SK-N-SH (cell line): Measurements from ENCODE around the gene CX3CL1. TPM values are rescaled to one million over a fixed set of nuclear protein-coding genes. Genes with fewer than 3 reads are reported as not detected.

Source experiments
- CTCF ChIA-PET: fragments of 300-600, 350-600 bp; formaldehyde crosslinking; extraction: SDS; loops from one replicate; lab custom pipeline; 2021; lab: Yijun Ruan, JAX
- POLR2A ChIA-PET: fragments of 350-600 bp; sonication (Branson Sonifier 250); formaldehyde crosslinking; extraction: SDS; loops from one replicate; lab custom pipeline; 2020; ENCODE audit warnings: antibody characterized with exemption, inconsistent platforms; lab: Yijun Ruan, JAX
- DNase-seq: peaks from one replicate; pipeline ENCODE4 v3.0.0; 2012
- H2AFZ ChIP-seq: fragments of 200-600 bp; sonication (generic); 2 replicates; pipeline ENCODE4 v1.8.1; 2016; ENCODE audit warnings: antibody characterized with exemption, mild to moderate bottlenecking, low read depth
- H3F3A ChIP-seq: fragments of 200-600 bp; sonication (generic); replicated peaks from 2 replicates; pipeline ENCODE3; 2016; ENCODE audit warnings: antibody characterized with exemption, mild to moderate bottlenecking; ENCODE audit not compliant: insufficient read depth
- H3K27ac ChIP-seq, 2 experiments: fragments of 200-500 bp in 1 of 2; fragments of 200-600 bp in 1 of 2; sonication (Bioruptor generic) in 1 of 2; sonication (generic), shearing (Covaris generic) in 1 of 2; 2 replicates each; pipeline versions ENCODE4 v1.5.1 to v1.6.1; 2014 to 2016; ENCODE audit warnings: low read depth in 2 of 2, inconsistent platforms in 1 of 2, low read length in 1 of 2, mild to moderate bottlenecking in 1 of 2, mixed read lengths in 1 of 2
- H3K27me3 ChIP-seq: fragments of 200-600 bp; sonication (generic), shearing (Covaris generic); 2 replicates; pipeline ENCODE4 v1.6.1; 2016; ENCODE audit warnings: mixed run types; ENCODE audit not compliant: insufficient read depth
- H3K36me3 ChIP-seq, 2 experiments: fragments of 200-500 bp in 1 of 2; fragments of 200-600 bp in 1 of 2; sonication (Bioruptor generic) in 1 of 2; sonication (generic) in 1 of 2; replicated peaks in 1 of 2; 2 replicates each; pipeline versions ENCODE3 to v1.5.1; 2014 to 2016; ENCODE audit warnings: low read length in 1 of 2, mild to moderate bottlenecking in 1 of 2; ENCODE audit not compliant: insufficient read depth in 2 of 2, control insufficient read depth in 1 of 2
- H3K4me1 ChIP-seq, 2 experiments: fragments of 200-500 bp in 1 of 2; fragments of 200-600 bp in 1 of 2; sonication (Bioruptor generic) in 1 of 2; sonication (generic), shearing (Covaris generic) in 1 of 2; 2 replicates each; pipeline versions ENCODE4 v1.5.1 to v1.6.1; 2014 to 2016; ENCODE audit warnings: low read depth in 1 of 2, low read length in 1 of 2, mixed run types in 1 of 2; ENCODE audit not compliant: insufficient read depth in 2 of 2, control insufficient read depth in 1 of 2
- H3K4me2 ChIP-seq: fragments of 200-600 bp; sonication (generic), shearing (Covaris generic); 2 replicates; pipeline ENCODE4 v1.6.1; 2017; ENCODE audit warnings: mixed run types
- H3K4me3 ChIP-seq, 2 experiments: fragments of 200-500 bp in 1 of 2; fragments of 200-600 bp in 1 of 2; sonication (Bioruptor generic) in 1 of 2; sonication (generic), shearing (Covaris generic) in 1 of 2; 2 replicates each; pipeline versions ENCODE4 v1.5.1 to v1.8.1; 2014 to 2016; ENCODE audit warnings: low read depth in 2 of 2, inconsistent platforms in 1 of 2, low read length in 1 of 2, mild to moderate bottlenecking in 1 of 2, mixed read lengths in 1 of 2, moderate library complexity in 1 of 2
- H3K79me2 ChIP-seq: fragments of 200-600 bp; sonication (generic); 2 replicates; pipeline ENCODE4 v1.8.1; 2017; ENCODE audit warnings: mild to moderate bottlenecking; ENCODE audit not compliant: insufficient read depth
- H3K9ac ChIP-seq: fragments of 200-600 bp; sonication (generic); 2 replicates; pipeline ENCODE4 v1.6.1; 2017; ENCODE audit warnings: mixed run types
- H3K9me2 ChIP-seq: fragments of 200-600 bp; sonication (generic); 2 replicates; pipeline ENCODE4 v1.6.1; 2017; ENCODE audit warnings: mixed run types
- H3K9me3 ChIP-seq: fragments of 200-600 bp; sonication (generic); 2 replicates; pipeline ENCODE4 v1.6.1; 2017; ENCODE audit warnings: mixed run types, mild to moderate bottlenecking, moderate library complexity
- H4K20me1 ChIP-seq: fragments of 200-600 bp; sonication (generic); 2 replicates; pipeline ENCODE4 v1.6.1; 2017; ENCODE audit warnings: mild to moderate bottlenecking, mixed run types; ENCODE audit not compliant: insufficient read depth
- CHD2 ChIP-seq: fragments of 150-350 bp; IDR thresholded peaks from 2 replicates; pipeline ENCODE4 v1.6.1; 2018; ENCODE audit warnings: low read length; ENCODE audit not compliant: partially characterized antibody
- EP300 ChIP-seq, 2 experiments: IDR thresholded peaks; 2 replicates each; pipeline versions ENCODE4 v1.4.0 to v1.6.1; 2012; ENCODE audit warnings: borderline replicate concordance in 1 of 2, low read depth in 1 of 2, low read length in 1 of 2
- FOXJ3 ChIP-seq: sonication (generic); formaldehyde crosslinking; IDR thresholded peaks from 2 replicates; pipeline ENCODE4 v1.5.1; 2020; ENCODE audit warnings: mild to moderate bottlenecking, missing genetic modification reagents
- FOXM1 ChIP-seq: IDR thresholded peaks from 2 replicates; pipeline ENCODE4 v1.4.0; 2012; ENCODE audit warnings: low read depth, mild to moderate bottlenecking
- GATA2 ChIP-seq: sonication (generic); formaldehyde crosslinking; IDR thresholded peaks from 2 replicates; pipeline ENCODE4 v1.5.0; 2020; ENCODE audit warnings: mild to moderate bottlenecking, missing genetic modification reagents
- MEF2A ChIP-seq: IDR thresholded peaks from 2 replicates; pipeline ENCODE4 v1.4.0; 2012; ENCODE audit warnings: low read depth, borderline replicate concordance
- MXI1 ChIP-seq: IDR thresholded peaks from 2 replicates; pipeline ENCODE4 v1.6.1; 2012; ENCODE audit warnings: mild to moderate bottlenecking, low read depth, low read length, improper control_type of control experiment
- NRF1 ChIP-seq: IDR thresholded peaks from 2 replicates; pipeline ENCODE4 v1.6.1; 2012; ENCODE audit warnings: low read depth, mild to moderate bottlenecking, low read length
- WGBS: methylation state at CpG from one replicate; pipeline ENCODE4 v1.1.6; 2017; ENCODE audit warnings: low lambda C conversion rate; 5-methylcytosine and 5-hydroxymethylcytosine counted together
- polyA plus RNA-seq, 3 experiments: library from polyadenylated mRNA; depleted of rRNA; stranded (reverse); fragments of >200 nt; gene quantifications; 2 replicates each; pipeline ENCODE4 v1.2.3, GENCODE V29; 2012
- TF ChIP-seq, protein P1 (sequence below): IDR thresholded peaks from 2 replicates; pipeline ENCODE4 v1.4.0; 2012; ENCODE audit warnings: low read depth, borderline replicate concordance
- TF ChIP-seq, protein P2 (sequence below): IDR thresholded peaks from 2 replicates; pipeline ENCODE4; 2012
- TF ChIP-seq, protein P3 (sequence below): fragments of 200-600 bp; sonication (generic); IDR thresholded peaks from 2 replicates; pipeline ENCODE4 v1.6.1; 2017; ENCODE audit warnings: antibody characterized with exemption, mild to moderate bottlenecking, moderate library complexity
- TF ChIP-seq, protein P4 (sequence below): IDR thresholded peaks from 2 replicates; pipeline ENCODE4 v1.6.1; 2012; ENCODE audit warnings: mild to moderate bottlenecking, low read depth, low read length, moderate library complexity

The CX3CL1 gene
- polyA plus RNA-seq, 1 of the 3 experiments (the other 2 are of a cell fraction) = 6.8 TPM

DNA sequence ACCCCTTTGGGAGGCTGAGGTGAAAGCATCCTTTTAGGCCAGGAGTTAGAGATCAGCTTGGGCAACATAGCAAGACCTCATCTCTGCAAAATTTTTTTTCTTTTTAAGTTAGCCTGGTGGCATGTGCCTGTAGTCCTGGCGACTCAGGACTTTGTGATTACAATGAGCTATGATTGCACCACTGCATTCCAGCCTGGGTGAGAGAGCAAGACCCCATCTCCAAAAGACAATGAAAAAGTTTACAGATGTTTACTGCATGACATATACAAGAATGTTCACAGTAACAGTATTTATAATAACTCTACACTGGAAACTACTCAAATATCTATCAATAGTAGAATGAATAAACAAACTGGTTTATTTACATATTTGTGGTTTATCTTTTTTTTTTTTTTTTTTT, 46.8 kb upstream of the CX3CL1 start:
- H3K27me3 ChIP-seq = no peaks in the 10 kb centered on the region; the same call in 1 of the 2 replicates
- WGBS = 82% methylated on average over 1 of the region's 1 CpG
- H3K79me2 ChIP-seq = no peaks in the 10 kb centered on the region
- TF ChIP-seq MEF2A (no peak), FOXJ3 (CRISPR knock-in tag) (no peak), EP300 (IDR thresholded peaks at IDR 0.05; ENCODE audit: borderline replicate concordance in 1 of 2, low read depth in 1 of 2, low read length in 1 of 2) (no peak), CHD2 (no peak), GATA2 (CRISPR knock-in tag) (no peak), NRF1 (no peak), MXI1 (no peak), FOXM1 (no peak)
- TF ChIP-seq, protein P1, sequence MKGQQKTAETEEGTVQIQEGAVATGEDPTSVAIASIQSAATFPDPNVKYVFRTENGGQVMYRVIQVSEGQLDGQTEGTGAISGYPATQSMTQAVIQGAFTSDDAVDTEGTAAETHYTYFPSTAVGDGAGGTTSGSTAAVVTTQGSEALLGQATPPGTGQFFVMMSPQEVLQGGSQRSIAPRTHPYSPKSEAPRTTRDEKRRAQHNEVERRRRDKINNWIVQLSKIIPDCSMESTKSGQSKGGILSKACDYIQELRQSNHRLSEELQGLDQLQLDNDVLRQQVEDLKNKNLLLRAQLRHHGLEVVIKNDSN = no peak
- TF ChIP-seq, protein P2, sequence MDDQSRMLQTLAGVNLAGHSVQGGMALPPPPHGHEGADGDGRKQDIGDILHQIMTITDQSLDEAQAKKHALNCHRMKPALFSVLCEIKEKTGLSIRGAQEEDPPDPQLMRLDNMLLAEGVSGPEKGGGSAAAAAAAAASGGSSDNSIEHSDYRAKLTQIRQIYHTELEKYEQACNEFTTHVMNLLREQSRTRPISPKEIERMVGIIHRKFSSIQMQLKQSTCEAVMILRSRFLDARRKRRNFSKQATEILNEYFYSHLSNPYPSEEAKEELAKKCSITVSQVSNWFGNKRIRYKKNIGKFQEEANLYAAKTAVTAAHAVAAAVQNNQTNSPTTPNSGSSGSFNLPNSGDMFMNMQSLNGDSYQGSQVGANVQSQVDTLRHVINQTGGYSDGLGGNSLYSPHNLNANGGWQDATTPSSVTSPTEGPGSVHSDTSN = no peak
- TF ChIP-seq, protein P3, sequence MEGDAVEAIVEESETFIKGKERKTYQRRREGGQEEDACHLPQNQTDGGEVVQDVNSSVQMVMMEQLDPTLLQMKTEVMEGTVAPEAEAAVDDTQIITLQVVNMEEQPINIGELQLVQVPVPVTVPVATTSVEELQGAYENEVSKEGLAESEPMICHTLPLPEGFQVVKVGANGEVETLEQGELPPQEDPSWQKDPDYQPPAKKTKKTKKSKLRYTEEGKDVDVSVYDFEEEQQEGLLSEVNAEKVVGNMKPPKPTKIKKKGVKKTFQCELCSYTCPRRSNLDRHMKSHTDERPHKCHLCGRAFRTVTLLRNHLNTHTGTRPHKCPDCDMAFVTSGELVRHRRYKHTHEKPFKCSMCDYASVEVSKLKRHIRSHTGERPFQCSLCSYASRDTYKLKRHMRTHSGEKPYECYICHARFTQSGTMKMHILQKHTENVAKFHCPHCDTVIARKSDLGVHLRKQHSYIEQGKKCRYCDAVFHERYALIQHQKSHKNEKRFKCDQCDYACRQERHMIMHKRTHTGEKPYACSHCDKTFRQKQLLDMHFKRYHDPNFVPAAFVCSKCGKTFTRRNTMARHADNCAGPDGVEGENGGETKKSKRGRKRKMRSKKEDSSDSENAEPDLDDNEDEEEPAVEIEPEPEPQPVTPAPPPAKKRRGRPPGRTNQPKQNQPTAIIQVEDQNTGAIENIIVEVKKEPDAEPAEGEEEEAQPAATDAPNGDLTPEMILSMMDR = no peak
- TF ChIP-seq, protein P4, sequence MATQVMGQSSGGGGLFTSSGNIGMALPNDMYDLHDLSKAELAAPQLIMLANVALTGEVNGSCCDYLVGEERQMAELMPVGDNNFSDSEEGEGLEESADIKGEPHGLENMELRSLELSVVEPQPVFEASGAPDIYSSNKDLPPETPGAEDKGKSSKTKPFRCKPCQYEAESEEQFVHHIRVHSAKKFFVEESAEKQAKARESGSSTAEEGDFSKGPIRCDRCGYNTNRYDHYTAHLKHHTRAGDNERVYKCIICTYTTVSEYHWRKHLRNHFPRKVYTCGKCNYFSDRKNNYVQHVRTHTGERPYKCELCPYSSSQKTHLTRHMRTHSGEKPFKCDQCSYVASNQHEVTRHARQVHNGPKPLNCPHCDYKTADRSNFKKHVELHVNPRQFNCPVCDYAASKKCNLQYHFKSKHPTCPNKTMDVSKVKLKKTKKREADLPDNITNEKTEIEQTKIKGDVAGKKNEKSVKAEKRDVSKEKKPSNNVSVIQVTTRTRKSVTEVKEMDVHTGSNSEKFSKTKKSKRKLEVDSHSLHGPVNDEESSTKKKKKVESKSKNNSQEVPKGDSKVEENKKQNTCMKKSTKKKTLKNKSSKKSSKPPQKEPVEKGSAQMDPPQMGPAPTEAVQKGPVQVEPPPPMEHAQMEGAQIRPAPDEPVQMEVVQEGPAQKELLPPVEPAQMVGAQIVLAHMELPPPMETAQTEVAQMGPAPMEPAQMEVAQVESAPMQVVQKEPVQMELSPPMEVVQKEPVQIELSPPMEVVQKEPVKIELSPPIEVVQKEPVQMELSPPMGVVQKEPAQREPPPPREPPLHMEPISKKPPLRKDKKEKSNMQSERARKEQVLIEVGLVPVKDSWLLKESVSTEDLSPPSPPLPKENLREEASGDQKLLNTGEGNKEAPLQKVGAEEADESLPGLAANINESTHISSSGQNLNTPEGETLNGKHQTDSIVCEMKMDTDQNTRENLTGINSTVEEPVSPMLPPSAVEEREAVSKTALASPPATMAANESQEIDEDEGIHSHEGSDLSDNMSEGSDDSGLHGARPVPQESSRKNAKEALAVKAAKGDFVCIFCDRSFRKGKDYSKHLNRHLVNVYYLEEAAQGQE = no peak
- H3K4me3 ChIP-seq = no peak overlapping the region
- DNase-seq = no peak
- H3F3A ChIP-seq = no peaks in the 10 kb centered on the region
- H3K9me2 ChIP-seq = no peaks in the 10 kb centered on the region
- H3K36me3 ChIP-seq = no peaks in the 10 kb centered on the region
- ChIA-PET POLR2A (no interaction called here), CTCF (no interaction called here)
- no peak overlapping the region for H3K27ac ChIP-seq
- H3K9me3 ChIP-seq = no peaks in the 10 kb centered on the region
- no peaks in the 10 kb centered on the region for H4K20me1 ChIP-seq
- H3K9ac ChIP-seq = no peak overlapping the region
- no peaks in the 10 kb centered on the region for H3K4me1 ChIP-seq
- no peak overlapping the region for H3K4me2 ChIP-seq
- H2AFZ ChIP-seq = no peak overlapping the region
